Heart left ventricle (tissue), 16 donors: Measurements from ENCODE around the gene PSD4. TPM values are rescaled to one million over a fixed set of nuclear protein-coding genes. Genes with fewer than 3 reads are reported as not detected.

Experiments
- ATAC-seq, 4 donors: fragments of 200-7000 bp; cut with Tn5 transposase; one replicate each; pipeline ENCODE4 v1.9.1; 2020 to 2022; ENCODE audit warnings: moderate library complexity in 4 of 4, mild to moderate bottlenecking in 3 of 4, moderate number of reproducible peaks in 1 of 4
- DNase-seq, 5 donors: peaks; one replicate each; pipeline ENCODE4 v3.0.0-alpha.2; 2020
- H3K27ac ChIP-seq, 12 donors: fragments of 200-600 bp; sonication (generic) in 4 of 12; one replicate each; pipeline versions ENCODE4 v1.5.0 to v1.8.0; 2016 to 2022; ENCODE audit warnings: mild to moderate bottlenecking in 2 of 12
- H3K27me3 ChIP-seq, 9 donors: fragments of 200-600 bp; sonication (generic) in 2 of 9; one replicate each; pipeline versions ENCODE4 v1.5.1 to v1.8.0; 2016 to 2022; ENCODE audit warnings: mild to moderate bottlenecking in 3 of 9
- H3K36me3 ChIP-seq, 9 donors: fragments of 200-600 bp; sonication (generic) in 2 of 9; one replicate each; pipeline versions ENCODE4 v1.5.0 to v1.8.0; 2018 to 2022; ENCODE audit warnings: mild to moderate bottlenecking in 2 of 9
- H3K4me1 ChIP-seq, 12 donors: fragments of 200-600 bp; sonication (generic) in 4 of 12; one replicate each; pipeline versions ENCODE4 v1.5.0 to v1.8.0; 2016 to 2022; ENCODE audit warnings: mild to moderate bottlenecking in 3 of 12
- H3K4me3 ChIP-seq, 12 donors: fragments of 200-600 bp; sonication (generic) in 4 of 12; one replicate each; pipeline versions ENCODE4 v1.5.0 to v1.8.0; 2017 to 2022; ENCODE audit warnings: mild to moderate bottlenecking in 9 of 12, moderate library complexity in 4 of 12
- H3K9me3 ChIP-seq, 12 donors: fragments of 200-600 bp; sonication (generic) in 4 of 12; one replicate each; pipeline versions ENCODE4 v1.5.0 to v1.8.0; 2016 to 2022; ENCODE audit warnings: mild to moderate bottlenecking in 1 of 12
- CTCF ChIP-seq, 12 donors: fragments of 200-600 bp; sonication (generic) in 4 of 12; IDR thresholded peaks; one replicate each; pipeline versions ENCODE4 v1.5.0 to v1.8.0; 2018 to 2022; ENCODE audit warnings: antibody characterized with exemption in 12 of 12, mild to moderate bottlenecking in 5 of 12
- POLR2A ChIP-seq, 2 donors: fragments of 450-650 bp; IDR thresholded peaks; one replicate each; pipeline ENCODE4 v1.6.1; 2017; ENCODE audit warnings: antibody characterized with exemption in 2 of 2, mild to moderate bottlenecking in 2 of 2, moderate library complexity in 2 of 2
- WGBS, 4 donors: extraction: QIAGEN DNeasy Blood & Tissue Kit in 2 of 4; methylation state at CpG; one replicate each; pipeline versions ENCODE4 v1.1.5 to v1.1.7; 2013 to 2018; 5-methylcytosine and 5-hydroxymethylcytosine counted together
- intact Hi-C, 10 donors: fragments of 100-400 bp; cut with DNase I; formaldehyde crosslinking; loops; one replicate each; pipeline versions ENCODE4 v1.11.1 to v1.14.2; 2022
- polyA plus RNA-seq, 2 donors: library from polyadenylated mRNA; stranded (reverse); fragments of 200-250 nt; gene quantifications; one replicate each; pipeline ENCODE4 v1.2.3, GENCODE V29; 2013
- total RNA-seq, 9 donors: library from RNA; depleted of rRNA in 2 of 9; stranded (reverse); fragments of >200 nt in 2 of 9; fragmentation: NEBNext Ultra II Directional in 3 of 9; extraction: Animal tissue kit (Norgen Biotek cat#: 25700) in 3 of 9; gene quantifications; one replicate each; pipeline versions ENCODE4 v1.1.0 to v1.2.4, GENCODE V29; 2016 to 2023
- donor health status: ischemic (EF 13 %, LVEDD 7.1; RV severe dilation, severe dysfunction).
- donor health status: healthy with polysubstance abuse.
- donor health status: DM: no; HTN: yes; CAD: no.
- donor health status: DM: no; HTN: no; CAD: no.
- donor health status: ischemic (EF 25% LVEDD 6.9; RV normal size, moderate dysfunction).
- donor health status: ischemic (EF 25% LVEDD 5.7; RV mildly dilated, moderate dysfunction).
- donor health status: healthy.
- donor health status: DM: yes; HTN: yes; CAD: no.
- donor health status: ischemic (EF 35%, LVEDD 5.7; RV mildly dilated, moderate dysfunction).
- donor health status: nonischemic (EF 11% LVEDD 7.7; RV severe dilation, severe dysfunction).
- donor health status: DM: yes; HTN: yes; CAD: no.
- donor health status: PGD.
- donor health status: ischemic (EF 29% LVEDD 5.4; RV normal size, mild dysfunction).
- donor health status: nonischemic (EF 23%, LVEDD 6.1; RV moderate dilation, normal function).

PSD4 gene
- total and polyA plus RNA-seq, 11 donors = 0.65 to 23.4 (median 1.9) TPM

- Histone ChIP-seq H3K4me3 (no peak overlapping the region), H3K27ac (no peak overlapping the region), H3K27me3 (no peaks in the 10 kb centered on the region), H3K9me3 (peaks cover 0 to 17% (median 0%) of the 10 kb centered on the region in 12 donors), H3K4me1 (peaks cover 0 to 7% (median 0%) of the 10 kb centered on the region in 12 donors), H3K36me3 (no peaks in the 10 kb centered on the region)
- 76 to 83% (median 80%) methylated on average over 8 of the region's 8 CpGs for WGBS, 4 donors
- TF ChIP-seq CTCF (IDR thresholded peaks at IDR 0.05) (no peak), POLR2A (IDR thresholded peaks at IDR 0.05) (no peak)
- DNase-seq (no peak), ATAC-seq (no peak)
- intact Hi-C loops = no loop called here
These were observed 24.9 kb upstream of the PSD4 start for GRCh38 chr2:113148606-113149552.

- ATAC-seq = no peak
- Histone ChIP-seq H3K4me3 (no peak overlapping the region), H3K27ac (no peak overlapping the region), H3K27me3 (no peaks in the 10 kb centered on the region), H3K9me3 (peaks cover 0 to 10% (median 0%) of the 10 kb centered on the region in 12 donors), H3K36me3 (no peaks in the 10 kb centered on the region), H3K4me1 (peaks cover 0 to 7% (median 0%) of the 10 kb centered on the region in 12 donors)
- intact Hi-C loops = no loop called here
- TF ChIP-seq POLR2A (IDR thresholded peaks at IDR 0.05) (no peak), CTCF (IDR thresholded peaks at IDR 0.05) (no peak)
- 85 to 100% (median 89%) methylated on average over 1 of the region's 1 CpG for WGBS, 4 donors
- no peak for DNase-seq
These were observed 24.1 kb upstream of the PSD4 start for GRCh38 chr2:113149553-113150257.

GRCh38 chr2:113150258-113150601 is 23.5 kb upstream of the PSD4 start:
- intact Hi-C loops = no loop called here
- Histone ChIP-seq H3K4me1 (peaks cover 0 to 7% (median 0%) of the 10 kb centered on the region in 12 donors), H3K36me3 (no peaks in the 10 kb centered on the region), H3K27ac (no peak overlapping the region), H3K27me3 (peaks cover 0 to 4% (median 0%) of the 10 kb centered on the region in 9 donors), H3K9me3 (peaks cover 0 to 7% (median 0%) of the 10 kb centered on the region in 12 donors), H3K4me3 (no peak overlapping the region)
- no peak for ATAC-seq
- WGBS, 4 donors = 81 to 90% (median 86%) methylated on average over 5 of the region's 5 CpGs
- TF ChIP-seq POLR2A (IDR thresholded peaks at IDR 0.05) (no peak), CTCF (IDR thresholded peaks at IDR 0.05) (no peak)
- DNase-seq = no peak

GRCh38 chr2:113155331-113155730 is 18.4 kb upstream of the PSD4 start:
- Histone ChIP-seq H3K36me3 (no peaks in the 10 kb centered on the region), H3K27ac (no peak overlapping the region), H3K27me3 (peaks cover 0 to 43% (median 10%) of the 10 kb centered on the region in 9 donors), H3K4me3 (no peak overlapping the region), H3K4me1 (peaks cover 0 to 12% (median 0%) of the 10 kb centered on the region in 12 donors), H3K9me3 (no peaks in the 10 kb centered on the region)
- no peak for DNase-seq
- TF ChIP-seq CTCF (IDR thresholded peaks at IDR 0.05) (no peak), POLR2A (IDR thresholded peaks at IDR 0.05) (no peak)
- intact Hi-C loops = no loop called here
- no peak for ATAC-seq
- WGBS, 4 donors = 70 to 97% (median 92%) methylated on average over 5 of the region's 5 CpGs
